Endothelial cell of umbilical vein (primary cell): ENCODE measurements around the gene BMPR1B. TPM values are rescaled to one million over a fixed set of nuclear protein-coding genes. Genes with fewer than 3 reads are reported as not detected.

Source experiments
- BruUV-seq: library from RNA; stranded (reverse); fragments of 400-500 nt; replicated peaks from 2 replicates; lab custom pipeline; 2021; lab: Mats Ljungman, UMichigan
- CTCF ChIA-PET: fragments of 300-600, 350-600 bp; sonication (Branson Sonifier 250); formaldehyde crosslinking; loops from one replicate; lab custom pipeline; 2021; ENCODE audit warnings: antibody characterized with exemption, inconsistent platforms; lab: Charles Lee
- POLR2A ChIA-PET: fragments of 300-600, 350-600 bp; sonication (Branson Sonifier 250); formaldehyde crosslinking; loops from one replicate; lab custom pipeline; 2021; ENCODE audit warnings: antibody characterized with exemption, inconsistent platforms; lab: Charles Lee
- DNase-seq: peaks from one replicate; pipeline ENCODE4 v3.0.0-alpha.2; 2011; ENCODE audit warnings: low read depth, low spot score
- FAIRE-seq: peaks from 2 replicates; lab custom pipeline; 2011; peaks lifted over from hg19 to GRCh38; lab: Jason Lieb, UNC
- H2AFZ ChIP-seq: 2 replicates; pipeline ENCODE4 v1.6.0; 2012; ENCODE audit warnings: low read depth, low read length, control low read depth, inconsistent platforms
- H3K27ac ChIP-seq: 2 replicates; pipeline ENCODE4 v1.5.1; 2011; ENCODE audit warnings: low read depth, mild to moderate bottlenecking, control low read depth, low read length, moderate library complexity; ENCODE audit not compliant: insufficient read depth
- H3K27me3 ChIP-seq, 2 experiments: 2 replicates each; pipeline versions ENCODE4 v1.6.0 to v1.6.1; 2011; ENCODE audit warnings: low read length in 2 of 2, mixed read lengths in 1 of 2; ENCODE audit not compliant: control insufficient read depth in 2 of 2, insufficient read depth in 2 of 2
- H3K36me3 ChIP-seq, 2 experiments: 2 replicates in 1 of 2; 3 replicates in 1 of 2; pipeline ENCODE4 v1.5.1; 2011; ENCODE audit warnings: low read length in 2 of 2, mild to moderate bottlenecking in 1 of 2, moderate library complexity in 1 of 2; ENCODE audit not compliant: control insufficient read depth in 2 of 2, insufficient read depth in 2 of 2; ENCODE audit errors: extremely low read depth in 1 of 2
- H3K4me1 ChIP-seq: 3 replicates; pipeline ENCODE4 v1.5.1; 2011; ENCODE audit warnings: mild to moderate bottlenecking, low read length; ENCODE audit not compliant: control insufficient read depth, insufficient read depth; ENCODE audit errors: extremely low read depth
- H3K4me2 ChIP-seq: 2 replicates; pipeline ENCODE4 v1.6.1; 2011; ENCODE audit warnings: low read length, control low read depth, mixed read lengths; ENCODE audit not compliant: insufficient read depth
- H3K4me3 ChIP-seq, 3 experiments: fragments of 200-600 bp in 1 of 3; sonication (generic), shearing (Covaris generic) in 1 of 3; replicated peaks in 1 of 3; 2 replicates each; pipeline ENCODE4 v1.5.1; 2011 to 2016; ENCODE audit warnings: control low read depth in 3 of 3, low read length in 3 of 3, mild to moderate bottlenecking in 2 of 3, inconsistent platforms in 1 of 3, low read depth in 1 of 3, moderate library complexity in 1 of 3; ENCODE audit not compliant: insufficient read depth in 1 of 3
- H3K79me2 ChIP-seq: 2 replicates; pipeline ENCODE4 v1.6.0; 2012; ENCODE audit warnings: low read length, inconsistent platforms; ENCODE audit not compliant: control insufficient read depth, insufficient read depth
- H3K9ac ChIP-seq: replicated peaks from 2 replicates; pipeline ENCODE3; 2011; ENCODE audit warnings: low read length, control low read depth; ENCODE audit not compliant: insufficient read depth; ENCODE audit errors: extremely low read depth
- H3K9me1 ChIP-seq: replicated peaks from 3 replicates; pipeline ENCODE4 v1.6.0; 2011; ENCODE audit warnings: mild to moderate bottlenecking, low read length; ENCODE audit not compliant: control insufficient read depth, insufficient read depth; ENCODE audit errors: extremely low read depth
- H3K9me3 ChIP-seq: replicated peaks from 2 replicates; pipeline ENCODE4 v1.5.1; 2012; ENCODE audit warnings: low read length, inconsistent platforms; ENCODE audit not compliant: control insufficient read depth, insufficient read depth
- H4K20me1 ChIP-seq: replicated peaks from 2 replicates; pipeline ENCODE3; 2011; ENCODE audit warnings: mild to moderate bottlenecking, low read length; ENCODE audit not compliant: control insufficient read depth, insufficient read depth; ENCODE audit errors: extremely low read depth
- CTCF ChIP-seq, 2 donors: IDR thresholded peaks; 1 replicate in 1 of 2; 2 replicates in 1 of 2; pipeline ENCODE4 v1.5.1; 2011; ENCODE audit warnings: low read length in 2 of 2, mild to moderate bottlenecking in 2 of 2, moderate library complexity in 2 of 2, control low read depth in 1 of 2, inconsistent platforms in 1 of 2, low read depth in 1 of 2; ENCODE audit not compliant: insufficient read depth in 1 of 2; ENCODE audit errors: extremely low read depth in 1 of 2
- EZH2 ChIP-seq: IDR thresholded peaks from 2 replicates; pipeline ENCODE4 v1.6.1; 2012; ENCODE audit warnings: borderline replicate concordance, low read depth, mild to moderate bottlenecking, moderate library complexity, low read length, inconsistent platforms; ENCODE audit not compliant: severe bottlenecking
- FOS ChIP-seq: IDR thresholded peaks from 2 replicates; pipeline ENCODE4 v1.6.1; 2011; ENCODE audit warnings: mild to moderate bottlenecking, low read length, moderate library complexity, borderline replicate concordance; ENCODE audit not compliant: insufficient read depth
- GATA2 ChIP-seq: IDR thresholded peaks from 2 replicates; pipeline ENCODE4 v1.7.0; 2011; ENCODE audit warnings: low read depth, mild to moderate bottlenecking, moderate library complexity, mixed read lengths, low read length; ENCODE audit not compliant: insufficient read length, insufficient read depth
- JUN ChIP-seq: IDR thresholded peaks from 2 replicates; pipeline ENCODE4 v1.6.1; 2011; ENCODE audit warnings: borderline replicate concordance, low read depth; ENCODE audit not compliant: insufficient read length, insufficient read depth
- MYC ChIP-seq: IDR thresholded peaks from one replicate; pipeline ENCODE4 v1.6.1; 2011; ENCODE audit warnings: mild to moderate bottlenecking, low read depth, low read length
- POLR2AphosphoS5 ChIP-seq: IDR thresholded peaks from 2 replicates; pipeline ENCODE4 v1.6.1; 2012; ENCODE audit warnings: low read depth, mild to moderate bottlenecking, control low read depth, low read length, moderate library complexity; ENCODE audit not compliant: insufficient read depth
- dilution Hi-C: fragments of 300-500 bp; cut with MboI; formaldehyde crosslinking; loops from one replicate; pipeline ENCODE4 v1.15.0; 2019; ENCODE audit warnings: low sequenced_read_pairs; ENCODE audit not compliant: extremely low pct_ligation_motif_present
- intact Hi-C: fragments of 100-400 bp; cut with micrococcal nuclease; formaldehyde crosslinking; loops from one replicate; pipeline ENCODE4 v1.10.0; 2022
- polyA plus RNA-seq, 4 experiments: library from polyadenylated mRNA; depleted of rRNA in 3 of 4; stranded (reverse) in 3 of 4; unstranded in 1 of 4; fragments of >200 nt; gene quantifications; 2 replicates each; pipeline versions ENCODE4 v1.2.1 to v1.2.3, GENCODE V29; 2011 to 2012; ENCODE audit warnings: missing spikeins in 1 of 4
- total RNA-seq: library from RNA; stranded (reverse); gene quantifications from 2 replicates; pipeline ENCODE4 v1.2.3, GENCODE V29; 2021
- TF ChIP-seq, protein P1 (sequence below): IDR thresholded peaks from 2 replicates; pipeline ENCODE4 v1.6.1; 2011; ENCODE audit not compliant: insufficient read depth, insufficient read length

BMPR1B gene
- total and polyA plus RNA-seq, 2 donors (not counting 3 experiments of a cell fraction or from before 2014, with no cell fraction given): 0.28 to 2.1 TPM

- H4K20me1 ChIP-seq: no peaks in the 10 kb centered on the region
- H3K4me3 ChIP-seq: no peak overlapping the region
- H3K27ac ChIP-seq: no peak overlapping the region
- CTCF ChIA-PET: interaction anchor here (1.1 to 1.4 kb wide), 2 partner anchors 10 to 14 kb away, joined by 3 to 4 read pairs; no protein-coding TSS in a partner anchor
- no peak overlapping the region for H2AFZ ChIP-seq
- no peaks in the 10 kb centered on the region for H3K9me1 ChIP-seq
- no TSS peak for BruUV-seq
- no peaks in the 10 kb centered on the region for H3K36me3 ChIP-seq
- POLR2A ChIA-PET: no interaction called here
- no peak overlapping the region for H3K4me2 ChIP-seq
- intact Hi-C loops: no loop called here
- no peak overlapping the region for H3K9ac ChIP-seq
- no peaks in the 10 kb centered on the region for H3K79me2 ChIP-seq
- DNase-seq: no peak
- TF ChIP-seq GATA2: no peak
- TF ChIP-seq CTCF (IDR thresholded peaks at IDR 0.05; ENCODE audit: extremely low read depth in 1 of 2, insufficient read depth in 1 of 2, low read depth in 1 of 2, low read length in 2 of 2): no peak
- no peak for TF ChIP-seq FOS
- TF ChIP-seq MYC: no peak
- TF ChIP-seq, protein P1, sequence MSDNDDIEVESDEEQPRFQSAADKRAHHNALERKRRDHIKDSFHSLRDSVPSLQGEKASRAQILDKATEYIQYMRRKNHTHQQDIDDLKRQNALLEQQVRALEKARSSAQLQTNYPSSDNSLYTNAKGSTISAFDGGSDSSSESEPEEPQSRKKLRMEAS: no peak
- TF ChIP-seq EZH2: no peak
- no peak for TF ChIP-seq POLR2AphosphoS5
- no peak for TF ChIP-seq JUN
- dilution Hi-C loops: no loop called here
- no peak for FAIRE-seq
- no peaks in the 10 kb centered on the region for H3K4me1 ChIP-seq
- H3K9me3 ChIP-seq: no peaks in the 10 kb centered on the region
- no peaks in the 10 kb centered on the region for H3K27me3 ChIP-seq
These were observed 12.9 kb upstream of the BMPR1B start for GRCh38 chr4:94744850-94745249.
